ENCODE data around the gene SKA1. TPM values are rescaled to one million over a fixed set of nuclear protein-coding genes. Genes with fewer than 3 reads are reported as not detected.
"Not testable (repeated sequence)": the region's sequence is repeated elsewhere in the genome, so short reads cannot be mapped to it uniquely, and the experiment has no call there.

Gene SKA1
- total and polyA plus RNA-seq, 2 of the 4 experiments (the other 2 are of a cell fraction) = 5.8 to 5.9 TPM

DNA sequence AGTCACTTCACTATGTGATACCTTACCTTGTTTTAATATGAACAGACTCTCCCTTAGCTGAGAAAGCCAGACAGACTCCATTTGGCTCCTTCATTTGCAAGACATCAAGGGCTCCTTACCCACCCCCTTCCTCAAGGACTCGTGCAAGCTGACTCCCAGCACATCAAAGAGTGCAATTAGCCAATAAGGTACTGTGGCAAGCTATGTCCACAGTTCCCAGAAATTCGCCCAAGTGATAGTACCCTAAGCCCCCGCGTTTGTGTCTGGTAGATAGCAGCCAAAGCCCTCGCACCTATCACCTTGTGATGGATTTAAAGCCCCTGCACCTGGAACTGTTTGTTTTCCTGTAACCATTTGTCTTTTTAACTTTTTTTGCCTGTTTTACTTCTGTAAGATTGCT, 25.6 kb downstream of the SKA1 start:
- H3K4me1 ChIP-seq (ENCODE audit: control insufficient read depth, insufficient read depth, low read length); H3K14ac ChIP-seq (replicated peaks; ENCODE audit: low read depth, low read length); POLR2A ChIA-PET (ENCODE audit: unreplicated experiment); H3K56ac ChIP-seq (ENCODE audit: extremely low read depth, insufficient read depth, low read length); H3K23ac ChIP-seq (ENCODE audit: low read depth, low read length); intact Hi-C loops (cut with micrococcal nuclease); H2BK5ac ChIP-seq (ENCODE audit: low read depth, low read length, poor library complexity, severe bottlenecking); CTCF ChIA-PET; ATAC-seq (ENCODE audit: low read depth); dilution Hi-C loops (cut with HindIII; ENCODE audit: low sequenced_read_pairs, unreplicated experiment); H4K91ac ChIP-seq (ENCODE audit: insufficient read depth, low read depth, low read length); H3K9ac ChIP-seq (ENCODE audit: low read depth, low read length); H3K4me3 ChIP-seq (ENCODE audit: insufficient read depth, low read depth, low read length); H4K5ac ChIP-seq (ENCODE audit: low read depth, low read length); H2BK120ac ChIP-seq (ENCODE audit: low read depth, low read length); H2AFZ ChIP-seq (replicated peaks; ENCODE audit: low read length, poor library complexity); H4K20me1 ChIP-seq (ENCODE audit: insufficient read depth, low read length); BruUV-seq (replicated peaks); H3K9me3 ChIP-seq (ENCODE audit: control insufficient read depth, insufficient read depth, low read length); H2BK15ac ChIP-seq (ENCODE audit: low read depth, low read length); DNase-seq; H3K79me1 ChIP-seq (ENCODE audit: low read depth in 1 of 2, low read length in 2 of 2); H3K27ac ChIP-seq (ENCODE audit: insufficient read depth, low read length); H3K18ac ChIP-seq (ENCODE audit: low read depth, low read length); H4K8ac ChIP-seq (ENCODE audit: low read depth in 2 of 2, low read length in 2 of 2); in situ Hi-C loops (cut with MboI; ENCODE audit: low sequenced_read_pairs); H3K9me1 ChIP-seq (ENCODE audit: insufficient read depth, low read length); H2AK9ac ChIP-seq (replicated peaks; ENCODE audit: low read depth, low read length, poor library complexity); H2BK20ac ChIP-seq (ENCODE audit: low read depth, low read length); H3K4ac ChIP-seq (ENCODE audit: low read depth, low read length); H2AK5ac ChIP-seq (ENCODE audit: low read depth, low read length); H3K36me3 ChIP-seq (ENCODE audit: control insufficient read depth, insufficient read depth, low read length); H3K4me2 ChIP-seq (ENCODE audit: low read depth, low read length): not testable (repeated sequence)
- 100% methylated on average over 1 of the region's 5 CpGs; no CpG with 5 or more reads in 1 of the 2 experiments for WGBS, 2 experiments (ENCODE audit: extremely low coverage in 2 of 2, insufficient read length in 1 of 2)
- peaks cover 14% of the 10 kb centered on the region for H3K27me3 ChIP-seq (ENCODE audit: control insufficient read depth, insufficient read depth, low read length)

Measured in IMR-90 (cell line).